Lung (tissue), 16 donors: ENCODE results near the gene MPZL3. TPM values are rescaled to one million over a fixed set of nuclear protein-coding genes. Genes with fewer than 3 reads are reported as not detected.

ENCODE experiments used
- ATAC-seq: fragments of 200-7000 bp; cut with Tn5 transposase; one replicate; pipeline ENCODE4 v1.9.1; 2020; ENCODE audit warnings: moderate number of reproducible peaks; ENCODE audit not compliant: insufficient read depth, low FRiP score
- DNase-seq, 3 donors: peaks; one replicate each; pipeline ENCODE4 v3.0.0-alpha.2; 2013 to 2017
- H3K27ac ChIP-seq, 2 donors: one replicate each; pipeline ENCODE4 v1.5.1; 2013; ENCODE audit warnings: mild to moderate bottlenecking in 2 of 2, moderate library complexity in 2 of 2, control low read depth in 1 of 2, inconsistent platforms in 1 of 2, low read depth in 1 of 2, low read length in 1 of 2
- H3K27me3 ChIP-seq, 3 donors: one replicate each; pipeline ENCODE4 v1.5.1; 2013; ENCODE audit warnings: low read length in 2 of 3; ENCODE audit not compliant: control insufficient read depth in 3 of 3, insufficient read depth in 3 of 3
- H3K36me3 ChIP-seq, 4 donors: one replicate each; pipeline ENCODE4 v1.5.1; 2013; ENCODE audit warnings: low read length in 4 of 4, mild to moderate bottlenecking in 1 of 4, moderate library complexity in 1 of 4; ENCODE audit not compliant: control insufficient read depth in 4 of 4, insufficient read depth in 4 of 4
- H3K4me1 ChIP-seq, 5 donors: one replicate each; pipeline ENCODE4 v1.5.1; 2013; ENCODE audit warnings: low read length in 5 of 5, mild to moderate bottlenecking in 2 of 5, moderate library complexity in 1 of 5; ENCODE audit not compliant: control insufficient read depth in 5 of 5, insufficient read depth in 5 of 5
- H3K4me3 ChIP-seq: one replicate; pipeline ENCODE4 v1.5.1; 2013; ENCODE audit warnings: mild to moderate bottlenecking, control low read depth, moderate library complexity
- H3K9ac ChIP-seq, 2 donors: one replicate each; pipeline ENCODE4 v1.5.1; 2013; ENCODE audit warnings: low read length in 2 of 2, control low read depth in 1 of 2; ENCODE audit not compliant: insufficient read depth in 1 of 2
- H3K9me3 ChIP-seq, 4 donors: one replicate each; pipeline ENCODE4 v1.5.1; 2013; ENCODE audit warnings: low read length in 3 of 4, mild to moderate bottlenecking in 1 of 4, moderate library complexity in 1 of 4; ENCODE audit not compliant: control insufficient read depth in 4 of 4, insufficient read depth in 3 of 4
- WGBS, 2 donors: extraction: QIAGEN DNeasy Blood & Tissue Kit; methylation state at CpG; one replicate each; pipeline ENCODE4 v1.1.7; 2013; 5-methylcytosine and 5-hydroxymethylcytosine counted together
- long read RNA-seq, 5 donors: transcript quantifications; one replicate each; lab custom pipeline, GENCODE V29; 2026
- polyA plus RNA-seq, 2 donors: library from polyadenylated mRNA; stranded (reverse); fragments of 200-250 nt; gene quantifications; one replicate each; pipeline ENCODE4 v1.2.1, GENCODE V29; 2013
- total RNA-seq, 2 donors: library from RNA; depleted of rRNA in 1 of 2; stranded (reverse); fragments of >200 nt in 1 of 2; gene quantifications; one replicate each; pipeline ENCODE4 v1.2.1, GENCODE V29; 2014 to 2021
- TF ChIP-seq, protein P1 (sequence below): IDR thresholded peaks from 2 replicates; pipeline ENCODE4 v1.5.1; 2012; ENCODE audit warnings: mild to moderate bottlenecking; ENCODE audit errors: control extremely low read depth, extremely low read depth
- donor health status: control.
- donor health status: control.
- donor health status: Bipolar disorder and iron deficiency.
- donor health status: healthy.
- donor health status: DM: yes; HTN: yes; CAD: no.

MPZL3 gene, protein sequence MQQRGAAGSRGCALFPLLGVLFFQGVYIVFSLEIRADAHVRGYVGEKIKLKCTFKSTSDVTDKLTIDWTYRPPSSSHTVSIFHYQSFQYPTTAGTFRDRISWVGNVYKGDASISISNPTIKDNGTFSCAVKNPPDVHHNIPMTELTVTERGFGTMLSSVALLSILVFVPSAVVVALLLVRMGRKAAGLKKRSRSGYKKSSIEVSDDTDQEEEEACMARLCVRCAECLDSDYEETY
- total RNA-seq (10 to 100 TPM; 12.4 to 22.6 TPM), polyA plus RNA-seq (1 to 10 TPM; 7.7 to 9.9 TPM)
- long read RNA-seq, donor 1, partial matches to known transcripts: 0 of 1 reads
- long read RNA-seq, donor 1, other reads (novel, unspliced or antisense): 0 of 1 reads
- long read RNA-seq, donor 2: 0 reads
- long read RNA-seq, donor 3, partial matches to known transcripts: 0 of 1 reads
- long read RNA-seq, donor 3, other reads (novel, unspliced or antisense): 0 of 1 reads
- long read RNA-seq, donor 4: 0 reads
- long read RNA-seq, donor 5: 0 reads

DNA sequence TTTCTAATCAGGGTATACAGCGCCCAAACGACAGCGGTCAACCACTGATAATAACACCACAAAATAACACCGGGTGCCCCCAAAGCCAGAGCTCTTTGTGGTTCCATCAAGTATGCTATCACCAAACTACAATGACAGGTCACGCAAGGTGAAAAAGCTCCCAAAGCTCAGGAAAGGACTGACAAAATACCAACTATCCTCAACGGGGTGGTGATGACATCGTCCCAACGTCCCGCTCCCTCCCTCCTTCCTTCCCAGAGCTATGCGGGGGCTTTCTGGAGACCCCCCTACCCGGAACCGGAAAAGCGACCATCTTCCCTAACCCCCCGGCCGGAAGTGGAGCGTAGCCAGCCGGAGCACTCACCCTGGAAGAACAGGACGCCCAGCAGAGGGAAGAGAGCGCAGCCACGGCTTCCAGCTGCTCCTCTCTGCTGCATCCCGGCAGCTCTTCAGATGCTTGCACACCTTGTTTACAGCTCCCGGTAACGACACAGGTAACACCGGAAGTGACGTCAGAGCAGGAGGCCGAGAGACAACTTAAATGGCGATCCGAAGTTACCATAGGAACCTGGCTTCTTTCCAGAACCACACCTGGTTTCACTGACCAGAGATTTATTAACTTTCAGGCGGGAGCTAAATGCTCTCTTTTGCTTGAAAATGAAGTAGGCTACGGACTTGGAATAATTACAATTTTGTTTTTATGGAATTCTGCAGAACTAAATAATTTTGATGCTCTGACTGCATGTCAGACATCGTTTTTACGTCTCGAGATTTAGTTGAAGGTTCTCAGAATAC is at the start of gene MPZL3:
Gene MPZL3, minus strand, starts transcription at position 508 of the 795 bp plus-strand sequence. Its CDS starts 71 bp downstream, at position 437.
- Histone ChIP-seq H3K27me3 (peaks cover 0 to 20% (median 18%) of the 10 kb centered on the region in 3 donors), H3K4me3 (peak within 1 kb of the TSS; percentile 78), H3K9me3 (no peaks in the 10 kb centered on the region), H3K36me3 (peaks cover 0 to 3% (median 0%) of the 10 kb centered on the region in 4 donors), H3K27ac (peak within 1 kb of the TSS; percentile 11 to 96), H3K4me1 (peaks cover 0 to 3% (median 0%) of the 10 kb centered on the region in 5 donors), H3K9ac (peak within 1 kb of the TSS; percentile 59 to 86)
- ATAC-seq (peak; percentile 55), DNase-seq (peak; percentile 89 to 95 (median 93))
- WGBS, 2 donors: 2 to 3% methylated on average over 33 of the region's 33 CpGs
- TF ChIP-seq, protein P1, sequence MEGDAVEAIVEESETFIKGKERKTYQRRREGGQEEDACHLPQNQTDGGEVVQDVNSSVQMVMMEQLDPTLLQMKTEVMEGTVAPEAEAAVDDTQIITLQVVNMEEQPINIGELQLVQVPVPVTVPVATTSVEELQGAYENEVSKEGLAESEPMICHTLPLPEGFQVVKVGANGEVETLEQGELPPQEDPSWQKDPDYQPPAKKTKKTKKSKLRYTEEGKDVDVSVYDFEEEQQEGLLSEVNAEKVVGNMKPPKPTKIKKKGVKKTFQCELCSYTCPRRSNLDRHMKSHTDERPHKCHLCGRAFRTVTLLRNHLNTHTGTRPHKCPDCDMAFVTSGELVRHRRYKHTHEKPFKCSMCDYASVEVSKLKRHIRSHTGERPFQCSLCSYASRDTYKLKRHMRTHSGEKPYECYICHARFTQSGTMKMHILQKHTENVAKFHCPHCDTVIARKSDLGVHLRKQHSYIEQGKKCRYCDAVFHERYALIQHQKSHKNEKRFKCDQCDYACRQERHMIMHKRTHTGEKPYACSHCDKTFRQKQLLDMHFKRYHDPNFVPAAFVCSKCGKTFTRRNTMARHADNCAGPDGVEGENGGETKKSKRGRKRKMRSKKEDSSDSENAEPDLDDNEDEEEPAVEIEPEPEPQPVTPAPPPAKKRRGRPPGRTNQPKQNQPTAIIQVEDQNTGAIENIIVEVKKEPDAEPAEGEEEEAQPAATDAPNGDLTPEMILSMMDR: no peak

DNA sequence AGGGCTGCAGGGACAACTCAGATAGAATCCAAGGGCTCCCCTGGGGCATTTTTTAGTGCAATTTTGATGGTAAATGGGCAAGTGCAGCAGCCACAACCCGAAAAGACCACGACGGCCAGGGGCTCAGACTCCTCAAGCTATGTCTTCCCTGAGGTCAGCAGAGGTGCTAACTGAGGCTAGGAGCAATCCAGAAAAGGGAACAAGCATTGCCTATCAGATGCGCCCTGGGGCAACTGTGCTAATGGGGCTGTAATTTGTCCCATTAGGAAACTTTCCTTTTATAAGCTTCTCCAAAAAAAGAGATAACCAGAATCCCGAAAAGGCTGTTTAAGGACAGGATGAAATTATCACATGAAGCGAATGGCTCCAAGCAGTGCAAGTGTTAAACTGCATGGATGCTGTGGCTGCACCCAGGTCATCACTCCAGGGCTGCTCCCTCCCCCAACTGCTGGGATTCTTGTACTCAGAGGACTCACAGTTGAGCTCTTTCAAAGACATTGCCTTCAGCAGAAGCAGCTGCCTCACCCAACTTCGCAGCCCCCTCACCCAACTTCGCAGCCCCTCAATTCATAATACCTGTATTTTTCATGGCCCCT is 49.5 kb upstream of the MPZL3 start:
- 73 to 86% methylated on average over 8 of the region's 8 CpGs for WGBS, 2 donors
- Histone ChIP-seq H3K36me3 (no peaks in the 10 kb centered on the region), H3K4me1 (no peaks in the 10 kb centered on the region), H3K9ac (no peak overlapping the region), H3K27ac (no peak overlapping the region), H3K27me3 (peaks cover 0 to 6% (median 0%) of the 10 kb centered on the region in 3 donors), H3K4me3 (no peak overlapping the region), H3K9me3 (no peaks in the 10 kb centered on the region)
- TF ChIP-seq, protein P1: no peak
- no peak for DNase-seq
- ATAC-seq: no peak

DNA sequence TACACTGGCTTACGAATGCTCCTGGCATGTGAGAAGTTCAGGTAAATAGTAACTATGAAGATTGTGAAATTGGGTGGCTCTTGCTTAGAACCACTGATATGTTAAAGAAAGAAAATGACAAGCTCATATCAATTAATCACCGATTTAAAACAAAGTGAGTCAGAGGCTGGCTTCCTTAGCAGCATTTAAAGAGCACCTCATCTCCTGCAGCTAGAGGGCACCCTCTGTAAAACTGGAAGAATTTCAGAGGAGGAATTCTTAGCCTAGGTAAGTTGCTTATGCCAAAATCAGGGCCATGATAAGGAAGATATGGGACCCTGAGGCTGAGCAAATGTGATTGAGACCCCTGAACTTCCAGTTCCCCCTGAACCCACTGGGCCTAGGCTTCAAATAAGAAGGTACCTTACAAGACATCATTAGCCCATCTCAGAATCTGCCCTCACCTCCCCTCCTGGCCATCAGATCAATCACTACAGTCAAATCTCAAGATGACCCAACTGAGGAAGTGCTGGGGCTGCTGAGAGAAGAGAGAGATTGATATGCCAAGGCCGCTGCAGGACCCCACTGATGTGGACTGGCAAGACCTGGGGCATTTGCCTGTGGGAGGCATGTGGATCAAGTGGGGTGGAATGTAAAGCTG is 43.8 kb upstream of the MPZL3 start:
- peak; percentile 27 for ATAC-seq
- no peak overlapping the region for H3K9ac ChIP-seq

More for the DNA sequence above, 43.8 kb upstream of the MPZL3 start:
- Histone ChIP-seq H3K27ac (no peak overlapping the region), H3K4me3 (no peak overlapping the region), H3K27me3 (peaks cover 0 to 5% (median 0%) of the 10 kb centered on the region in 3 donors), H3K4me1 (no peaks in the 10 kb centered on the region), H3K9me3 (no peaks in the 10 kb centered on the region), H3K36me3 (no peaks in the 10 kb centered on the region)
- TF ChIP-seq, protein P1: peak; percentile 48
- DNase-seq: no peak
- 57 to 64% methylated on average over 3 of the region's 3 CpGs for WGBS, 2 donors
